ENCODE results near the gene NCL.

Gene NCL

GRCh38 chr2:231463698-231464575 lies at the start of gene NCL:
Gene NCL, minus strand, starts transcription at chr2:231464484. Its CDS starts 131 bp downstream, at chr2:231464353.
- TF ChIP-seq CTCF (conservative IDR thresholded peaks at IDR 0.05) = no peak

GRCh38 chr2:231513746-231514224 lies 49.5 kb upstream of the NCL start:
- TF ChIP-seq CTCF (conservative IDR thresholded peaks at IDR 0.05) = no peak

More at GRCh38 chr2:231463698-231464575, at the start of gene NCL:
- peak within 1 kb of the TSS; percentile 96 for H3K27ac ChIP-seq

GRCh38 chr2:231512222-231512621 lies 47.9 kb upstream of the NCL start:
- H3K27ac ChIP-seq = no peak overlapping the region
- TF ChIP-seq CTCF (conservative IDR thresholded peaks at IDR 0.05) = no peak

More at GRCh38 chr2:231513746-231514224, 49.5 kb upstream of the NCL start:
- H3K27ac ChIP-seq = peak overlapping the region; percentile 72

GRCh38 chr2:231503766-231504165 lies 39.5 kb upstream of the NCL start:
- H3K27ac ChIP-seq = no peak overlapping the region
- no peak for TF ChIP-seq CTCF (conservative IDR thresholded peaks at IDR 0.05)

GRCh38 chr2:231502596-231502995 lies 38.3 kb upstream of the NCL start:
- no peak overlapping the region for H3K27ac ChIP-seq
- TF ChIP-seq CTCF (conservative IDR thresholded peaks at IDR 0.05) = no peak

GRCh38 chr2:231497651-231498050 lies 33.4 kb upstream of the NCL start:
- H3K27ac ChIP-seq = no peak overlapping the region
- TF ChIP-seq CTCF (conservative IDR thresholded peaks at IDR 0.05) = no peak

- no peak for TF ChIP-seq CTCF (conservative IDR thresholded peaks at IDR 0.05)
- no peak overlapping the region for H3K27ac ChIP-seq
Measured at GRCh38 chr2:231494669-231495068, 30.4 kb upstream of the NCL start.

Data from VCaP (cell line).